Subcutaneous adipose tissue (tissue), 4 donors: Measurements from ENCODE around the gene HMG20B. TPM values are rescaled to one million over a fixed set of nuclear protein-coding genes. Genes with fewer than 3 reads are reported as not detected.

ENCODE experiments used
- total RNA-seq, 4 donors: library from RNA; depleted of rRNA; stranded (reverse); fragments of >200 nt; gene quantifications; one replicate each; pipeline ENCODE4 v1.1.0, GENCODE V29; 2016
- TF ChIP-seq, protein P1 (sequence below): fragments of 450-650 bp; IDR thresholded peaks from one replicate; pipeline ENCODE4 v1.5.1; 2016; ENCODE audit warnings: low read depth, mild to moderate bottlenecking, control low read depth, antibody characterized with exemption, moderate library complexity

The HMG20B gene
- total RNA-seq, 4 donors from 2014 or later: 51.4 to 124 (median 102) TPM

DNA sequence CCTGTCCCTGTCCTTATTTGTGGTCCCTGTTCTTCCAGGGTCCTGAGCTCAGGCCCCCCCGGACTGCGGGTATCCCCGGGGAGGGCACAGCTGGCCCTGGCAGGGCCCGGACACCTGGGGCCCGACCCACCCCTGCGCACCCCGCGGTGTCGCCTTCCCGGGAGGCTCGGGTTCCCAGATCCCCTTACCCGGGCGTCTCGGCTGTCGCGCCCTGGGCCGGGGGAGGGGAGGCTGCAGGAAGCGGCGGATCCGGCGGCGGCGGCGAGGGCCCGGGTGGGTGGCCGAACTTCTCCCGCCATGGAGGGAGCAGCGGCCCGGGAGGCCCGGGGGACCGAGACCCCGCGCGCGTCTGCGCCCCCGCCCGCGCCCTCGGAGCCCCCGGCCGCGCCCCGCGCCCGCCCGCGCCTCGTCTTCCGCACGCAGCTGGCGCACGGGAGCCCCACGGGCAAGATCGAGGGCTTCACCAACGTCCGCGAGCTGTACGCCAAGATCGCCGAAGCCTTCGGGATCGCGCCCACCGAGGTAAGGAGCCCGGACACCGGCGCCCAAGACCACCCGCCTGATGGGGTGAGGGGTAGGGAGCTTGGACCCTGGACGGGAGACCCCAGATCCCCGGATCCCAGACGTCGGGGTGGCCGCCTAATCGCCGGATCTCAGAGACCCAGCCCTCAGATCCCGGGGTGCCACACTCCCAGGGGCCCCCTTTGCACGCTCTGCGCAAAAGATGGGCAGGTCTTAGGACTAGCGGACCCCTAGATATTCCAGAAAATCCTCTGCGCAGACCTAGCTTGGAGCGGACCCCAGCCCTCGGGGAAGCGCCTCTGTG is 12.8 kb downstream of the HMG20B start, which contains the start of gene GIPC3:
TSS of gene GIPC3 (plus strand) at position 178 of the 826 bp plus-strand sequence. CDS start at position 298, 120 bp downstream.
- TF ChIP-seq, protein P1, sequence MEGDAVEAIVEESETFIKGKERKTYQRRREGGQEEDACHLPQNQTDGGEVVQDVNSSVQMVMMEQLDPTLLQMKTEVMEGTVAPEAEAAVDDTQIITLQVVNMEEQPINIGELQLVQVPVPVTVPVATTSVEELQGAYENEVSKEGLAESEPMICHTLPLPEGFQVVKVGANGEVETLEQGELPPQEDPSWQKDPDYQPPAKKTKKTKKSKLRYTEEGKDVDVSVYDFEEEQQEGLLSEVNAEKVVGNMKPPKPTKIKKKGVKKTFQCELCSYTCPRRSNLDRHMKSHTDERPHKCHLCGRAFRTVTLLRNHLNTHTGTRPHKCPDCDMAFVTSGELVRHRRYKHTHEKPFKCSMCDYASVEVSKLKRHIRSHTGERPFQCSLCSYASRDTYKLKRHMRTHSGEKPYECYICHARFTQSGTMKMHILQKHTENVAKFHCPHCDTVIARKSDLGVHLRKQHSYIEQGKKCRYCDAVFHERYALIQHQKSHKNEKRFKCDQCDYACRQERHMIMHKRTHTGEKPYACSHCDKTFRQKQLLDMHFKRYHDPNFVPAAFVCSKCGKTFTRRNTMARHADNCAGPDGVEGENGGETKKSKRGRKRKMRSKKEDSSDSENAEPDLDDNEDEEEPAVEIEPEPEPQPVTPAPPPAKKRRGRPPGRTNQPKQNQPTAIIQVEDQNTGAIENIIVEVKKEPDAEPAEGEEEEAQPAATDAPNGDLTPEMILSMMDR: no peak

DNA sequence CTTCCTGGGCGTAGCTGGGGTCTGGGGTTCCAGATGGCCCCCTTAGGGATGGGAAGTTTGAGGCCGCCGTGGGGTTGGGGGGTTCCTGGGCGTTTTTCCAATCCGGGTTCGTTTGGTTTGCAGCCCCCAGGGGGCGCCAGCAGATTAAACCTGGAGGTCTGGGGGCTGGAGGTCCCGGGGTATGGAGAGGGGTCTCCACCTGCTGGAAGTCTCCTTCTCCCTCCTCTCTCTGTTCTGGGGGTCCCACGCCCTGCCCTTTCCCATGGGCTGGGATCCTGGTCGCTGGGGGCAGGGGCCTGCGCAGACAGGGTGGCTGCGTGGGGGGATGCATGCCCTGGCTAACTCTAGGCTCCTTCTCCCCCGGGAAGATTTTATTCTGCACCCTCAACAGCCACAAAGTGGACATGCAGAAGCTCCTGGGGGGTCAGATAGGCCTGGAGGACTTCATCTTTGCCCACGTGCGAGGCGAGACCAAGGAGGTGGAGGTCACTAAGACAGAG is 13.4 kb downstream of the HMG20B start:
- TF ChIP-seq, protein P1: no peak

DNA sequence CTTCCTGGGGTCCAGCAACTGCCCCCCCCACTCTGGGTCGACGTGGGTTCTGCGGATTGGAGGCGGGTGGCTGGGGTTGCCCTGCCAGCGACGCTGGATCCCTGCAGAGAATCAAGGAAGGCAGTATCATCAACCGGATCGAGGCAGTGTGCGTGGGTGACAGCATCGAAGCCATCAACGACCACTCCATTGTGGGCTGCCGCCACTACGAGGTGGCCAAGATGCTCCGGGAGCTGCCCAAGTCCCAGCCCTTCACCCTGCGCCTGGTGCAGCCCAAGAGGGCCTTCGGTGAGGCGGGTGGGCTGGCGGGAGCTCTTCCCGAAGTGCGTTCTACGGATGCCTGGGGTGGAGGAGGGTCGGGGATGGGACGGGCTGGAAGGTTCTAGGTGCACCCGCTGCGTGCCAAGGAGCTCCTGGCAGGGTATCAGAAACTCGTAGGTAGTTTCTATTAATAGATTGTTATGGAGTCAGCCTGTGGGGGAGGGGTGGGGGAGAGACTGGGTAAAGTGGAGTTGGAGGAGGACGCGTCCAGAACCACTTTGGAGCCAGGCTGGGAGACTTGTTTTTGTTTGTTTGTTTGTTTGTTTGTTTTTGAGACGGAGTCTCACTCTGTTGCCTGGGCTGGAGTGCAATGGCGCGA is 14.1 kb downstream of the HMG20B start:
- TF ChIP-seq, protein P1: no peak

DNA sequence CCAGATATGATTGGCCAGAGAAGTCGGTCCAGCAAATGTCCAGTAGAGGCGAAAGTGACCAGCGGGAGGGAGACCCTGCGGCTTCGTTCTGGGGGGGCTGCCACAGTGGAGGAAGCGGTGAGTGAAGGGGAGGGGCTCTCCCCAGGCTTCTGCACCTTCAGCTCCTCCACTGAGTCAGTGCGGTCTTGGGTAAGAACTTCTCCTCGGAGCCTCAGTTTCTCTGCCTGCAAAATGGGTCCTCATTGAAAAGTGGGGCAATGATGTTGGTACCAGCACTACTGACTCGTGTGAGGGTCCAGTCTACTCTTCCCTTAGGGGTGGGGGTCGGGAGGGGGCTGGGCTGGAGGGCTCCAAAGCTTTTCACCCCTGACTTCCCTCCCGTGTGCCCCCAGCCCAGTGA is 16.7 kb downstream of the HMG20B start:
- TF ChIP-seq, protein P1: no peak

DNA sequence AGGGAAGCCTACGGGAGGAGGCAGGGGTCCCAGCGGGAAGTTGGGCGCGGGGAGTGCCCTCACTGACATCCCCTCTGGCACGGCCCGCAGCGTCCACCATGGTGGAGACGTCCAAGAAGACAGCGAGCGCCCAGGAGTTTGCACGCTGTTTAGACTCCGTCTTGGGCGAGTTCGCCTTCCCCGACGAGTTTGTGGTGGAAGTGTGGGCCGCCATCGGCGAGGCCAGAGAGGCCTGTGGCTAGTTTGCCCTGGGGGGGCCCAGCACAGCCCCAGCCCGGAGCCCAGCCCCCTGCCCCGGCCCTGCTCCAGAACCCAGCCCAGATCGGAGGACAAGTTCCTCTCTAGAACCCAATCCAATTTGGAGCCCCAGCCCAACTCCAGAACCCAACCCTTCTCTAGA is 17.2 kb downstream of the HMG20B start:
- TF ChIP-seq, protein P1: no peak

DNA sequence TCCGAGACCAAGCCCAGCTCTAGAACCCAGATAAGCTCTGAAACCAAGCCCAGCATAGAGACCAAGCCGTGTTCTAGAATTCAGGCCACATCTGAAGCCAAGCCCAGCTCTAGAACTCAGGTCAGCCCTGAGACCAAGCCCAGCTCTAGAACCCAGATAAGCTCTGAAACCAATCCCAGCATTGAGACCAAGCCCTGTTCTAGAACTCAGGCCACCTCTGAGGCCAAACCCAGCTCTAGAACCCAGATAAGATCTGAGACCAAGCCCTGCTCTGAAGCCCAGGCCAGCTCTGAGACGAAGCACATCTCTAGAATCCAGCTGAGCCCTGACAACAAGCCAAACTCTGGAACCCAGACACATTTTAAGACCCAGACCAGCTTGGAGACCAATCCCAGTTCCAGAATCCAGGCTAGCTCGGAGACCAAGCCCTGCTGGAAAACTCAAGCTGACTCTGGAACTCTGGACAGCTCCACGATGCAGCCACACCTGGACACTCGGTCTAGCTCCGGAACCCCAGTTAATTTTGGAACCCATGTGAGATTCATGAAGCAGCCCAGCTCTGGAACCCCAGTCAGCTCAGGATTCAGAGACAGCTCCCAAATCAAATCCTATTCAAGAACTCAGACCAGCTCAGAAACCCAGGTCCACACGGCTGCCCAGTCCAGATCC is 18.4 kb downstream of the HMG20B start:
- TF ChIP-seq, protein P1: no peak
